Activated CD4-positive, CD25-positive, alpha-beta regulatory T cell treated with anti-CD3 and anti-CD28 coated beads, Interleukin-2, amount 50 U/mL, for 24 hours (primary cell): Measurements from ENCODE around the gene TLR8.

Experiments used
- ATAC-seq, 2 donors: fragments of 150-1000 bp; cut with Tn5 transposase; one replicate each; pipeline ENCODE4 v1.10.0; 2021; ENCODE audit warnings: mild to moderate bottlenecking in 1 of 2, moderate library complexity in 1 of 2

The TLR8 gene

DNA sequence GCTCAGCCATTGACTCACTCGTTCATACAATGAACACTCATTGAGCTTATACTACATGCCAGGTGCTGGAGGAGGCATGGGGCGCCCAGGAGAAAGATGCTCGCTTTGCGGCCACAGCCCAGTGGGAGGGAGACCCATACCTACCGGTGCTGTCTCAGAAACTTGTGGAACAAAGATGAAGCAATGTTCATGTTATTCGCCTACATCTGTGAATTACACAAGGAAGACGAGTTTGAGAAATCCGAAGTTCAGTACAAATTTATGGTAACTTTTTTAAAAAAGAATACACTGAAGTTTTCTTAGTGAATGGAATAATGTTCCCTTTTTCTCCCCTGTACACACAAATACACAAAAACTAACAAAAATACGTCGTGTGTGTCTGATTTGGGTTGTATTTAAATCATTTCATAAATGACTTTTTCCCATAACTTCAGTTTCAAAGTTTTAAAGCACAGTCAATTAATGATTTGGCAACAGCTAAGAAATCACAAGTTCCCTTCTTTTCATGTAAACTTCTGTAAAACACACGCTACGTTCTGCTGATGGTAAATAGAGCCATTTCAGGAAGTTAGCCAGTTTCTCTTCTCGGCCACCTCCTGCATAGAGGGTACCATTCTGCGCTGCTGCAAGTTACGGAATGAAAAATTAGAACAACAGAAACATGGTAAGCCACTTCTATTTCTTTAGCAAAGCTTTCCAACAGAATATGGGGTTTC lies at the start of gene TLR8:
TLR8 (plus strand) TSS at position 575 of the 716 bp plus-strand sequence; CDS start at position 662, 87 bp downstream.
- no peak for ATAC-seq

DNA sequence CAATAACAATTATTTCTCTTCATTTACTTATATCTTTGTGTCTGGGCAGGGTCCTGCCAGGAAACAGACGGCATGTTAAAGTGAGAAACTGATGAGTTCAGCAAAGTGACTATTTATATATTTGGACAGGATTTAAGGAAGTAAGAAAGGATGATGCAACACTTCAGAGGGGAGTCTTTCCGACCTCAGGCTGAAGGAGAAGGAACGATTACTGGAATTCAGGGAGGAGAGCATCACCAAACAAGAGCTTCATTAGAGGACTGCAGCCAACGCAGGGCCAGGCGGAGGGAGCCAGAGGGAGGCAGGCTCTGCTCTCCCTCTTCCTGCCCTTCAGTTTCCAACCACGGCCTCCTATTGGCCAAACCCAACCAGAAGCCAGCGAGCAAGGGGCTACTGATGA lies 41.1 kb upstream of the TLR8 start:
- no peak for ATAC-seq

DNA sequence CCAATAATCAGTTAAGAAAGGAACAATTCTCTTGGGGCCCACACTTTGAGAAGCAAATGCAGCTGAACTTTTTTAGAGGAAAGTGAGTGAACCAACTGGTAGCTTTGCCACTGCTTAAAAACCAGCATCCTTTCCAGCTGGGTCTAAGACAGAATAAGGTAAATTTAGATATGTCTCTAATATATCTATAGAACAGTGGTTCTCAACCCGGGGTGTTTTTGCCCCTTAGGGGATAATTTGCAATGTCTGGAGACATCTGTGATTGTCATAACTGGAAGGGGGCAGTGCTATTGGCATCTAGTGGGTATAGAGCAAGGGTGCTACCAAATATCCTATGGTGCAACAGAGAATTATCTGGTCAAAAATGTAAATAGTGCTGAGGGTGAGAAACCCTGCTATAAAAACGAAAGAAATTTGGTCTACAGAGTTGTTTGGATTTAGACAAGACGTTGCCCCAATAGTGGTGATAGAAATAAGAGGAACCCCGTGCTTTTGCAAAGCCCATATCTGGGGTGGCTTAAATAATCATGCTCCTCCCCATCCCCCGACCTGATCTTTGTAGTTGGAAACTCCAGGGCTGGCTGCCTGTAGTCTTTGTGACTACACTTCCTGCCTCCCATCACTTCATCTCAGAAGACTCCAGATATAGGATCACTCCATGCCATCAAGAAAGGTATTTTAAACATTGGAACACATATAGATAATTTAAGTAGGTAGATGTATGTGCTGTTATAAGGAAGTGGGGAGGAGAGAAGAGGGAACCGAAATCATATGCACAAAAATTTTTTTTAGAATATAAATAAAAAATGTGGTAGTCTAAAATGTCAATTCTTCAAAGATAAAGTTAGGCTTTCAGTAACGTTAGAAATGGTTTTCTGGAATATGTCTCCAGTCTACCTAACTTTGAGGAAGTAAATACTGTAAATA lies 39.7 kb upstream of the TLR8 start, which contains the start of gene TLR7:
TLR7 (plus strand) TSS at position 622 of the 927 bp plus-strand sequence. CDS start 507 bp downstream, outside the sequence.
- no peak for ATAC-seq

DNA sequence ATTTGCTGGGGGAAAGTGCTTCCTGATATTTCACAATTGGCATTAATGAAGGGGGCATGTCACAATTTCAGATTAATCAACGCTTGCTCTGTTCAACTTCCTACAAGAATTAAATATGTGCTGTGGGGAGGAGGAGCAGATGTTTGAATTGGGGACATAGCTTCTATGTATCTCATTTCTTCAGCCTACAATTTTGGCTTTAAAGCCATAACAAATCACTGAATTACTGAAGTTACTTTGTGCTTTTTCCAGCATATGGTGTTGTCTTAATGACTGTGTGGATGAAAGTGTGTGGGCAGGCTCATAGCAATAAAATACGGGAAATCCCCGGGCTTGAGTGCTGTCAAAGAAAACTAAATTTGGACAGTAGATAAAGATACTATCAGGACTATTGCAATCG lies 38.7 kb upstream of the TLR8 start:
- no peak for ATAC-seq

DNA sequence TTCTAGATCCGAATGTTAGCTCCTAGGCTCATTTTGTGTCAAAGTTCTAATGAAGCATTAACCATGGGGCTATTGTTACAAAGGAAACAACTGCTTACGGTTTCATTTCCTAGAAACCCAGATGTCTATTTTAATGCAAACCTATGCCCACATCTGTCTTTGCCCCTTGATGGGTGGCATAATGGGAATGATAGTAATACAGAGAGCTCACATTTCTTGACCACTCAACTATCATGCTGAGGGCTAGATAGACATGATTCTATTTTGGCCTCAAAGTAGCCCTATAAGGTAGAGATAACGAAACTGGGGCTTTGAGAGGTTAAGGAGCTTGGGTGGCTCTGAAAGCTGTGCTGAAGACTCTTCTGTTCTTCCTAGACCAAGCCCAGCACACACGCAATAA lies 37.7 kb upstream of the TLR8 start:
- no peak for ATAC-seq

DNA sequence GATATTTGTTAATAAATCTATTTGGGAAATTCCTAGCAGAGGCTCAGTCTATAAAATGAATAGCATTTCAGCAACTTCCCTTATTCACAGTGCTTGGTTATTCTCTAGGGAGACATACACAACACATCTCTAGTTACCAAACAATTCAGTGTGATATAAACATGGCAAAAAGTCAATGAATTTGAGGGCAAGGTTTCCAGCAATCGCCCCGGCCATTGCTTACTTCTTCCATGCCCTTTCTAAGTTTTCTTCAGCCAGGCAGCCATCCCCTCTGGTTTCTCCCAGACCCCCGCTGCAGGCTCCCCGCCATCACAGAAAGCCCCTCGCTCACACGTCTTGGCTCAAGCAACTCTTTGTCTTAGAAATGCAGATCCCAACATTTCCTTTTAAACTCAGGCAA lies 35.2 kb upstream of the TLR8 start:
- no peak for ATAC-seq

DNA sequence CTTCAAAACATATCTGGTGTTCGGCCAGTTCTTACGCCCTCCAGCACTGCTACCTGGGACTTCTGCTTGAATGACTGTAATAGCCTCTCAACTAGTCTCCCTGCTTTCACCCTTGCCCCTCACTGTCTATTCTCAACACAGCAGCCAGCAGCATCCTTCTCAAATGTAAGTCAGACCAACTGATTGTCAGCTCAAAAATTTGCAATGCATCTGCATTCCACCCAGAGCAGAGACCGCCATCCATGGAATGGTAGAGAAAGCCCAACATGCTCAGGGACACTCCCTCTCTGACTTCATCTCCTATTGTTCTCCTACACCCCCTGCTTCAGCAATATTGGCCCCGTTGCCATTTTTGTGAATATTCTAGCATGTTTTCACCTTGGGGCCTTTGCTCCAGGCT lies 33.7 kb upstream of the TLR8 start:
- no peak for ATAC-seq

DNA sequence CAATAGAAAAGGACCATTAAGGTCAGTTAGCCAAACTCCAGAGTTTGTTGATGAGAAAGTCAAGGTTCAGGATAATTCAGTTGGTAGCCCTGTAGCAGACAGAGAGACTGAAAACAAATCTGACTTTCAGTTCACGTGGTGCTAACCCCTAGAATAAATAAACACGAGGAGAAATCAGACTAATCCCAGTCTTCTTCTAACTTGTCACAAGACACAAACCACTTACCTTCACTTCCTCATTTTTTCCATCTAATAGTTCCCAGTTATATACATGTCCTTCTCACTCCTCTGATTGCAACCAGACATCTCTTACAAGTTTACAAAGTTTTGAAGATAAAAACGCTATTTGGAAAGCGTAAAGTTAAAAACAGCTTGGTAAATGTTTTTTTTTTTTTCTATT lies 31.8 kb upstream of the TLR8 start:
- ATAC-seq: no peak

DNA sequence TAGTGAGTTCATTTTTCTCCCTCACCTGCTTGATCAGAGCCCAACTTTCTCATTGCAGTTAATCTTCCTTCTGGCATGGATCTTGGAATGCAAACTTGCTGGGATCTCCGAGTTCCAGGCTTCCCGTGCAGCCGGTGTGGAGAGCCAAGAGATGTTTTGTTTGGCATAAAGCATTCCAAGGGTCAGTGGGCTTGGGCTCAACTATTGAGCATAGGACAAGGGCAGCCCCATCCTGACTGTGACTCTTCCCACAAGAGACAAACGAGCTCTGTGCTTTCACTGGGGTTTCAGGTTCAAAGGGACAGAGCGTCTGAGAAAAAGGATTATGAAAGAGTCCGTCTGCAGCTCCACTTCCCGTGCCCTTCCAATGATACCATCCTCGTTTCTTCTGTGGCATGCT lies 29.0 kb upstream of the TLR8 start:
- no peak for ATAC-seq

DNA sequence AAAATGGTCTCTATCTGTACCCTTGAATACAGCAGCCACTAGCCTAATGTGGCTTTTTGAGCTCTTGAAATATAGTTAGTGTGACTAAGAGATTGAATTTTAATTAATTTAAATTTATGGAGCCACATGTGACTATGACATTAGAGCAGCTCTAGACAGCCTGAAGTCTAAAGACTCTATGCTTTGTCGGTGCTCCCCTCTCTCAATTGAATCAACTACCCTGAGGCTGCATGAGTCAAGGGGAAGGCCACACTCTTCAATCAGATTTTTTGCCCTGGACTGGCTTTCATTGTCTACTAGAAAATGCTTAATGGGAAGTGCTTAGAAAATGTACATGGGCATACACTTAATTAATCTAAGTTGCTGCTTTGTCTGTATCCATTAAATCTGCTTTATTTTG lies 27.9 kb upstream of the TLR8 start:
- no peak for ATAC-seq

DNA sequence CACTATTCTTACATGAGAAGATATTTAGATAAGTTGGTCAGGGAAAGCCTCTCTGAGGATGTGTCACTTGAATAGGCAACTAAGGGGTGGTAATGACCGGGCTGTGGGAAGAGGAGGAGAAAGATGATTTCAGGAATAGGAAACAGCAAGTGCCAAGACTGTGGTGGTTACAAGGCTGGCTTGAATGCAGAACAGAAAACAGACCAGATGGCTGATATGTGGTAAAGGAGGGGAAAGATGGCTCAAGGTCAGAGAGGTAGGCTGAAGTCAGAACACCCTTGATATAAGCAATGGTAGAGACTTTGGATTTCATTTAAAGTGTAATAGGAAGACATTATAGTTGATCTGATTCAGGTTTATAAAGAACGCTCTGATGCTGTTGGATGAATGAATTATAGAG lies 24.5 kb upstream of the TLR8 start:
- no peak for ATAC-seq

DNA sequence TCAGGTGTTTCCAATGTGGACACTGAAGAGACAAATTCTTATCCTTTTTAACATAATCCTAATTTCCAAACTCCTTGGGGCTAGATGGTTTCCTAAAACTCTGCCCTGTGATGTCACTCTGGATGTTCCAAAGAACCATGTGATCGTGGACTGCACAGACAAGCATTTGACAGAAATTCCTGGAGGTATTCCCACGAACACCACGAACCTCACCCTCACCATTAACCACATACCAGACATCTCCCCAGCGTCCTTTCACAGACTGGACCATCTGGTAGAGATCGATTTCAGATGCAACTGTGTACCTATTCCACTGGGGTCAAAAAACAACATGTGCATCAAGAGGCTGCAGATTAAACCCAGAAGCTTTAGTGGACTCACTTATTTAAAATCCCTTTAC lies 20.9 kb upstream of the TLR8 start:
- no peak for ATAC-seq

DNA sequence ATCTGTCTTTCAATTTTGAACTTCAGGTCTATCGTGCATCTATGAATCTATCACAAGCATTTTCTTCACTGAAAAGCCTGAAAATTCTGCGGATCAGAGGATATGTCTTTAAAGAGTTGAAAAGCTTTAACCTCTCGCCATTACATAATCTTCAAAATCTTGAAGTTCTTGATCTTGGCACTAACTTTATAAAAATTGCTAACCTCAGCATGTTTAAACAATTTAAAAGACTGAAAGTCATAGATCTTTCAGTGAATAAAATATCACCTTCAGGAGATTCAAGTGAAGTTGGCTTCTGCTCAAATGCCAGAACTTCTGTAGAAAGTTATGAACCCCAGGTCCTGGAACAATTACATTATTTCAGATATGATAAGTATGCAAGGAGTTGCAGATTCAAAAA lies 19.9 kb upstream of the TLR8 start:
- no peak for ATAC-seq

DNA sequence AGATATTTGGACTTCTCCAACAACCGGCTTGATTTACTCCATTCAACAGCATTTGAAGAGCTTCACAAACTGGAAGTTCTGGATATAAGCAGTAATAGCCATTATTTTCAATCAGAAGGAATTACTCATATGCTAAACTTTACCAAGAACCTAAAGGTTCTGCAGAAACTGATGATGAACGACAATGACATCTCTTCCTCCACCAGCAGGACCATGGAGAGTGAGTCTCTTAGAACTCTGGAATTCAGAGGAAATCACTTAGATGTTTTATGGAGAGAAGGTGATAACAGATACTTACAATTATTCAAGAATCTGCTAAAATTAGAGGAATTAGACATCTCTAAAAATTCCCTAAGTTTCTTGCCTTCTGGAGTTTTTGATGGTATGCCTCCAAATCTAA lies 19.3 kb upstream of the TLR8 start:
- ATAC-seq: no peak

DNA sequence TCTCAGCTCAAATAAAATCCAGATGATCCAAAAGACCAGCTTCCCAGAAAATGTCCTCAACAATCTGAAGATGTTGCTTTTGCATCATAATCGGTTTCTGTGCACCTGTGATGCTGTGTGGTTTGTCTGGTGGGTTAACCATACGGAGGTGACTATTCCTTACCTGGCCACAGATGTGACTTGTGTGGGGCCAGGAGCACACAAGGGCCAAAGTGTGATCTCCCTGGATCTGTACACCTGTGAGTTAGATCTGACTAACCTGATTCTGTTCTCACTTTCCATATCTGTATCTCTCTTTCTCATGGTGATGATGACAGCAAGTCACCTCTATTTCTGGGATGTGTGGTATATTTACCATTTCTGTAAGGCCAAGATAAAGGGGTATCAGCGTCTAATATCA lies 18.7 kb upstream of the TLR8 start:
- no peak for ATAC-seq

DNA sequence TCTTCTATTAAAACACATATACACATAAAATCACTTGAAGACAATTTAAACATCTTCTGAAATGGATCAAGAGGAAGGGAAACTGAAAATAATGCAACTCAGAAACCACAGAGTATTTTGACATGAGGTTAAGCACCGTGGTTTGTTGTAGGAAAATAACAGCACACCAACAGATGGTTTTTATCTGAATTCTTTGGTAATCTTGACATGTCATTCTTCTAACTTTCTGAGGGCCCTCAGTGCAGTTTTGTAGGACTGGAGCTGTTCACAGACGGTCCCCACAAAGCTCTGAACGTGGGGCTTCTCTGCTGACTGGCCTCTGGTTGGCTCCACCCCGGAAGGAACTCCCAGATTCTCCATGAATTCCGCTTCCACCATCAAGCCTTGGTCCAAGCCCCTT lies 16.0 kb upstream of the TLR8 start:
- ATAC-seq: no peak

DNA sequence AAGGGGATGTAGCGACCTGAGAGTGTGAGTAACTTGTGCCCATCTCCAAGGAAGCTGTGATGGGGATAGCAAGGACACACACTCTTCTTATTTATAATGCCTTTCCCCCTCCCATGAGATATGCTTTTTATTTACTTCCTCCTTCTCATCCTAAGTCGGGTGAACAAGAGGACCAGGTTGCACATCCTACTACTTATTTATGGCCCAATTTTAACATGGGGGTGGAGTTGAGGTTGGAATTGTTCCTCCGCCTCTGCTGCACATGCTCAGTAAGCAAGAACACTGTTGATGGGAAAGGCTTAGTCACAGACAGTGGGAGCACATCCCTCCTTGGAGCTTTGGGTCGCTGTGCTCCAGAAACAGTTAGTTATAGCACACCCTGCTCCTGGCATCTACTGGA lies 15.2 kb upstream of the TLR8 start:
- ATAC-seq: no peak

DNA sequence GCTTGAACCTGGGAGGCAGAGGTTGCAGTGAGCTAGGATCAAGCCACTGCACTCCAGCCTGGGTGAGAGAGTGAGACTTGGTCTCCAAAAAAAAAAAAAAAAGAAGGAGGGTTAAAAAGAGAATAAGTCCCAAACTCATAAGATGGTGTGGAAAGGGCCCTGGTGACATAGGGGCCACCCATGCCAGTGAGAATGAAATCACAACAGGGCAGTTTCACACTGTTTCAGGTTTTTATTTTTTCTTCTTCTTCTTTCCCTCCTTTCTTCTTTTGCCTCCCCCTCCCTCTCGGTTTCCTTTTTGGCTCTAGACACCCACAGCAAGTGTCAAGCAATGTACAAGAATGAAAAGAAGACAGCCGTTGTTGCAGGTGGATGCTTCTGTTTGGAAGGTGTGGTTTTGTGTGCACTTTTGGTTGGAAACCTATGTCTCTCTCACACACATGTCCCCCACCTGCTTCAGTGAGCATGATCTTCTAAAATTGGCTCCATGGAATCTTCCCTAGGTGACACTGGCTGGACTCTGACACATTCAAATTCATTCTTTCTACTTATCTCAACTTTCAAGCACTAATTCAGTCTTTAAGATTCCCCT lies 14.4 kb upstream of the TLR8 start:
- ATAC-seq: no peak

DNA sequence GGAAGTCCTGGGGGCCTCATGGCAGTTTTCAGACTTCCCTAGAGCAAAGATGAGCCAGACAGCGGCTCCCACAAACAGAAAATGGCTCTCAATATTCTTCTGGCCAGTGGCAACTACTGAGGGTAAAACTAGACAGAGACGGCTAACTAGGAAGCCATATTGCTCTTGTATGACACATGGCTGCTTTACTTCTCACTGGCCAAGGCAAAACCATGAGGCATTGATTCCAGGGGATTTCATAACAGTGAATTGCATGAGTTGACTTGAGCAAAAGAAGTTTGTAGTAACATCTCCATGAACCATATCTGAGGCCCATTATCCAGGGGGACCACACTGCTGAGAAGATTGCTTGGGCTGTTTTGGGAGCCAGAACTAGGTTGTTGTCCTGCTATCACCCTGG lies 13.7 kb upstream of the TLR8 start:
- no peak for ATAC-seq

DNA sequence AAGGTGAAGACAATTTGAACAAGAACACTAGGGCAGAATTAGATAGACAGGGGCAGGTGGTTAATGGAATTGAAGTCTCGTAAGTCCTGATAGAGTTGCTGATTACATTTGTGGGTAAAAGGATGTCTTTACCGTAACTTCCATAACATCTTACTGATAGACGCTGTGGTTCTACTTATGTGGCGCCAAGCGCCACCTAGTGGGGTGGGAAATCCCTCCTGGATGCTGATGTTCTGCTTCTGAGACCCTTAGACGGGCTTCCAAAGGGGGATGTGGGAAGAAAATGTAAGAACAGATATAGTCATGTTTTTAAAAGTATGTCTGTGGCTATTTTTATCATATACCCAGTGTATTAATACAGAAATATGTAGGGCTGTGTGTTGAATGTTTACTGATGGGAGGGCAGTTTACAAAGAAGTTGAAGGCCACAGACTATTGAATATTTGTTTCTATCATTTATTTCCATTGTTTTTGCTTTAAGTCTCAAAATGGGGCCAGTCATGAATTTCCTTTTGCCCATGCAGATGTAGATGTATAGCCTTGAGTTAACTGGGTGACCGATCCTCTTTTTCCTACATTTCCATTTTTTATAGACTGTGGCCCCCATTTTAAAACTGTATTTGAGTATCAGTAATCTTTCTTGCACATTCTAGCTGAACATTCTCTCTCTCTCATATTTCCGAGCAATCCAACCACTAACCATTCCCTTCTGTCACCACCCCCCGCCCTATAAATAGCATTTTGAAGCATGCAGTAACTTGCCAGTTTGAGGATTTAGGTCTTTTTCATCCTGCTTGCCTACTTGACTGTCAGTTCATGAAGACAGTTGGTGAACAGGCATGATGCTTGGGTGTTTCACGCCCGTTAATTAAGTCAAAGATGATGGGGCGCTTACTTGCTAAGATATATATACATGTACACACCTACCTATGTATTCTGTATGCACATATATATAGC lies 12.1 kb upstream of the TLR8 start:
- ATAC-seq: no peak

DNA sequence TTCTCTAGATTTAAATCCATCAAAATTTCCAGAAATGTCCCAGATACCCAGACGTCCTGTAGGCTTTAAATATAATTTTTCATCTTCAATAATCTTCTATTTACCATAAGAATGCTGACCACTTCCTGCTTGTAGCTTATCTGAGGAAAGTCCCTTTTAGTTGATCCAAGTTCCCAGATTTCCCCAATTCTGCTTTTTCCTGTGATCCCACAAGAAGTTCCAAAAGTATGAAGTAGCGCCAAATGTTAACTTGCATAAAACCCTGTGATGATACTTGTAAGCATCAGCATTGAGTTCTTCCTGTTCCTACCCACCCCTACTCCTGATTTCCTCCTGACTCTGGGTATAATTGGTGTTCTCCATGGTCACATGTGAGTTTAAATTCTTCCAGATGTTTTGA lies 10.6 kb upstream of the TLR8 start:
- no peak for ATAC-seq

DNA sequence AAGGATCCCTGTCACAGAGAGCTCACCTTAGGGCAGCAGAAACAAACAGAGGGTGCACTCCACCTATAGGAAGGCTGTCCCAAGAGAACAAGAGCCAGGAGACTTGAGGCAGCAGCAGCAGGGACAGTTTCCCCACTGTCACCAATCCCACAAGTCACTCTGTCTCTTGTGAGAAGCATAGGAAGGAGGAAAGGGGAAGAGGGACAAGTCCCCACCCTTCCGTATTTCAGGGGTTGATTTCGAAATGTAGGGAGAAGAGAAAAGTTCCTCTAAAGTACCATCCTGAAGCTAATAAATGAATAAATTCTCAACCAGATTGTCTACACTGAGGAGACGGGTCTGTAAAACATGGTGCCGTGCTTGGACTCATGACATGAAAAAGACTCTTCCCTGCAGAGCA lies 9.5 kb upstream of the TLR8 start:
- no peak for ATAC-seq

DNA sequence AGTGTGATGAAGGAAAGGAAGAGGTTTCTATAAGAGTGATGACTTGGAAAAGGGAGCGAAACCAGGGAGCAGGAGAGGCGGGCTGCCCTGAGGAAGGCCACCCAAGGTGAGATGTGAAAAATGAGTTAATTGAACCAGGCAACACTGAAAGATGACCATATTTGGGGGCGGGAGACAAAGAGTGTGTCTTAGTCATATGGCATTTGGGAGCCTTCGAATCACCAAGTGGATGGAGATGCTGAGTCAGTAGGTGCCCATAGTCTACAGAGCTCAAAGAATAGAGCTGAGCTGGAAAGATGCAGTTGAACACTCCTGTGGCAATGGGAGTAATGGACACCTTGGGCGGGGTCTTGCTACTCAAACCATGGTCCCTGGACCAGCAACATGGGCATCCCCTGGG lies 8.3 kb upstream of the TLR8 start:
- no peak for ATAC-seq
